HepG2 (cell line): ENCODE data around the gene C3orf22. TPM values are rescaled to one million over a fixed set of nuclear protein-coding genes. Genes with fewer than 3 reads are reported as not detected.

ENCODE experiments used
- AKAP8 ChIP-seq: sonication (generic); formaldehyde crosslinking; IDR thresholded peaks from 2 replicates; pipeline ENCODE4 v1.5.1; 2020; ENCODE audit warnings: mild to moderate bottlenecking, missing genetic modification reagents
- ASH2L ChIP-seq: fragments of 300-600, 200-600 bp; sonication (generic); IDR thresholded peaks from 2 replicates; pipeline ENCODE4 v1.7.0; 2017; ENCODE audit warnings: low read depth, mild to moderate bottlenecking, moderate library complexity, mixed read lengths, low read length; ENCODE audit not compliant: insufficient read length
- CREM ChIP-seq, 2 experiments: sonication (generic) in 1 of 2; formaldehyde crosslinking in 1 of 2; IDR thresholded peaks; 2 replicates each; pipeline versions ENCODE4 v1.4.0 to v1.6.1; 2016 to 2020; ENCODE audit warnings: antibody characterized with exemption in 1 of 2, mild to moderate bottlenecking in 1 of 2, missing genetic modification reagents in 1 of 2
- ISX ChIP-seq: sonication (generic); formaldehyde crosslinking; conservative IDR thresholded peaks from 2 replicates; pipeline ENCODE4 v1.5.0; 2020; ENCODE audit warnings: missing genetic modification reagents
- KDM4B ChIP-seq: sonication (generic); formaldehyde crosslinking; IDR thresholded peaks from 2 replicates; pipeline ENCODE4 v1.4.0; 2020; ENCODE audit warnings: missing genetic modification reagents
- KLF9 ChIP-seq: IDR thresholded peaks from 2 replicates; pipeline ENCODE4 v1.6.1; 2016; ENCODE audit warnings: low read depth
- NCOA5 ChIP-seq: sonication (generic); formaldehyde crosslinking; IDR thresholded peaks from 2 replicates; pipeline ENCODE4 v1.4.0; 2020; ENCODE audit warnings: missing genetic modification reagents
- PBX3 ChIP-seq: sonication (generic); formaldehyde crosslinking; IDR thresholded peaks from 2 replicates; pipeline ENCODE4 v1.8.1; 2023; ENCODE audit warnings: missing genetic modification reagents, inconsistent platforms, borderline replicate concordance
- RFXAP ChIP-seq: sonication (generic); formaldehyde crosslinking; IDR thresholded peaks from 2 replicates; pipeline ENCODE4 v1.4.0; 2020; ENCODE audit warnings: missing genetic modification reagents, borderline replicate concordance
- SAP130 ChIP-seq: IDR thresholded peaks from 2 replicates; pipeline ENCODE4 v1.6.1; 2016; ENCODE audit warnings: low read depth
- SRSF4 ChIP-seq: fragments of 200-400 bp; formaldehyde crosslinking; IDR thresholded peaks from one replicate; pipeline ENCODE4 v1.6.1; 2018; ENCODE audit warnings: mild to moderate bottlenecking, low read depth, low read length, moderate library complexity; ENCODE audit not compliant: poor library complexity, severe bottlenecking
- TOPORS ChIP-seq: sonication (generic); formaldehyde crosslinking; IDR thresholded peaks from 2 replicates; pipeline ENCODE4 v1.8.0; 2023; ENCODE audit warnings: mild to moderate bottlenecking, missing genetic modification reagents
- XBP1 ChIP-seq: sonication (generic); formaldehyde crosslinking; IDR thresholded peaks from 2 replicates; pipeline ENCODE4 v1.5.0; 2020; ENCODE audit warnings: missing genetic modification reagents
- ZNF772 ChIP-seq: sonication (generic); formaldehyde crosslinking; IDR thresholded peaks from 2 replicates; pipeline ENCODE4 v1.5.0; 2020; ENCODE audit warnings: mild to moderate bottlenecking, missing genetic modification reagents
- ZNF883 ChIP-seq: sonication (generic); formaldehyde crosslinking; IDR thresholded peaks from 2 replicates; pipeline ENCODE4 v1.5.1; 2020; ENCODE audit warnings: mild to moderate bottlenecking, missing genetic modification reagents; ENCODE audit errors: not compliant biosample characterization
- ZSCAN21 ChIP-seq: sonication (generic); formaldehyde crosslinking; IDR thresholded peaks from 2 replicates; pipeline ENCODE4 v1.8.0; 2022; ENCODE audit warnings: mild to moderate bottlenecking, missing genetic modification reagents, moderate library complexity, borderline replicate concordance
- polyA plus RNA-seq, 8 experiments: library from polyadenylated mRNA; depleted of rRNA in 3 of 8; stranded (reverse) in 7 of 8; unstranded in 1 of 8; fragments of >200 nt; fragmentation: Illumina TruSeq in 4 of 8; extraction: Trizol in 4 of 8; gene quantifications; 2 replicates each; pipeline versions ENCODE4 v1.2.1 to v1.2.3, GENCODE V29; 2011 to 2016; ENCODE audit warnings: low read depth in 4 of 8, missing spikeins in 1 of 8, mixed read lengths in 1 of 8; ENCODE audit not compliant: insufficient read depth in 1 of 8
- total RNA-seq, 5 experiments: library from RNA; depleted of rRNA; stranded (reverse); fragments of >200 nt; fragmentation: Illumina TruSeq; extraction: Trizol; gene quantifications; 2 replicates each; pipeline ENCODE4 v1.2.3, GENCODE V29; 2016; ENCODE audit warnings: low read depth in 1 of 5
- TF ChIP-seq, protein P1 (sequence below): sonication (generic); formaldehyde crosslinking; IDR thresholded peaks from 2 replicates; pipeline ENCODE4 v1.4.0; 2020; ENCODE audit warnings: missing genetic modification reagents
- TF ChIP-seq, protein P2 (sequence below): sonication (generic); formaldehyde crosslinking; IDR thresholded peaks from 2 replicates; pipeline ENCODE4 v1.5.1; 2020; ENCODE audit warnings: missing genetic modification reagents, mild to moderate bottlenecking, borderline replicate concordance
- TF ChIP-seq, protein P3 (sequence below): IDR thresholded peaks from 2 replicates; pipeline ENCODE4 v1.6.1; 2016; ENCODE audit warnings: low read depth
- TF ChIP-seq, protein P4 (sequence below): sonication (generic); formaldehyde crosslinking; IDR thresholded peaks from 2 replicates; pipeline ENCODE4 v1.5.1; 2020; ENCODE audit warnings: missing genetic modification reagents, mild to moderate bottlenecking, borderline replicate concordance

C3orf22 gene
- total and polyA plus RNA-seq, 2 of the 13 experiments (the other 11 are each of a cell fraction or from before 2014, with no cell fraction given), result not detected

DNA sequence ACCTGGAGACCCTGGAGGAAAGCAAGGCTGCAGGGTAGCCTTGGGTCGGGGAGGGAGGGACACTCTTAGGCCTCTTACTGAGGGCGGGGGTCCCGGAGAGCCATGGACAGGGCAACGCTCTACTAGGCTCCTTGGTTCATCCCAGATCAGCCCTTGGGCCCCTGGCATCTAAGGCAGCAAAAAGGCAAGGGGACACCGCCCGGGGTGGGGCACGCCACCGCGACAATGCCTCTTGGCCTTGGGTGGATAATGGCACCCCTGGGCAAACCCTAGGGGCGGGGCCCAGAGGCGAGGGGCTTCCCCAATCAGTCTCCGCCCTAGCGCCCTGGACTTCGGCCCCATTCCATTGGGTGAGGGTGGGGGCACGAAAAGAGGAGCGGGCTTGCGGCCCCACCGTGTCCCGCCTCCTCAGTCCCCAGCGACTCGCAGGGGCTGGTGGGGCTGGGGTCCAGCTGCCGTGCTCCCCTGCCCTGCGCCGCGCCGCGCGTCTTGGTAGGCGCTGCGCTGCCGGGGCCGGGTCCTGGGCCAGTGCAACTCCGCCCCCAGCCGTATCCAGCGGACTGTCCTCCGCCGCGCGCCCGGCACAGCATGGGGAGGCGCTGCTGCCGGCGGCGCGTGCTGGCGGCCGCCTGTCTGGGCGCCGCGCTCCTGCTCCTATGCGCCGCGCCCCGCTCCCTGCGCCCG is 34.8 kb downstream of the C3orf22 start, which contains the start of gene CHST13 (continued):
- TF ChIP-seq, protein P1, sequence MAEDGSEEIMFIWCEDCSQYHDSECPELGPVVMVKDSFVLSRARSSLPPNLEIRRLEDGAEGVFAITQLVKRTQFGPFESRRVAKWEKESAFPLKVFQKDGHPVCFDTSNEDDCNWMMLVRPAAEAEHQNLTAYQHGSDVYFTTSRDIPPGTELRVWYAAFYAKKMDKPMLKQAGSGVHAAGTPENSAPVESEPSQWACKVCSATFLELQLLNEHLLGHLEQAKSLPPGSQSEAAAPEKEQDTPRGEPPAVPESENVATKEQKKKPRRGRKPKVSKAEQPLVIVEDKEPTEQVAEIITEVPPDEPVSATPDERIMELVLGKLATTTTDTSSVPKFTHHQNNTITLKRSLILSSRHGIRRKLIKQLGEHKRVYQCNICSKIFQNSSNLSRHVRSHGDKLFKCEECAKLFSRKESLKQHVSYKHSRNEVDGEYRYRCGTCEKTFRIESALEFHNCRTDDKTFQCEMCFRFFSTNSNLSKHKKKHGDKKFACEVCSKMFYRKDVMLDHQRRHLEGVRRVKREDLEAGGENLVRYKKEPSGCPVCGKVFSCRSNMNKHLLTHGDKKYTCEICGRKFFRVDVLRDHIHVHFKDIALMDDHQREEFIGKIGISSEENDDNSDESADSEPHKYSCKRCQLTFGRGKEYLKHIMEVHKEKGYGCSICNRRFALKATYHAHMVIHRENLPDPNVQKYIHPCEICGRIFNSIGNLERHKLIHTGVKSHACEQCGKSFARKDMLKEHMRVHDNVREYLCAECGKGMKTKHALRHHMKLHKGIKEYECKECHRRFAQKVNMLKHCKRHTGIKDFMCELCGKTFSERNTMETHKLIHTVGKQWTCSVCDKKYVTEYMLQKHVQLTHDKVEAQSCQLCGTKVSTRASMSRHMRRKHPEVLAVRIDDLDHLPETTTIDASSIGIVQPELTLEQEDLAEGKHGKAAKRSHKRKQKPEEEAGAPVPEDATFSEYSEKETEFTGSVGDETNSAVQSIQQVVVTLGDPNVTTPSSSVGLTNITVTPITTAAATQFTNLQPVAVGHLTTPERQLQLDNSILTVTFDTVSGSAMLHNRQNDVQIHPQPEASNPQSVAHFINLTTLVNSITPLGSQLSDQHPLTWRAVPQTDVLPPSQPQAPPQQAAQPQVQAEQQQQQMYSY (CRISPR knock-in tag), result peak; percentile 51; the same call in 1 of the 2 replicates
- no peak for TF ChIP-seq ZNF772 (CRISPR knock-in tag)
- 0 out of 2 replicates have a peak, but pooled peaks have one; percentile 30 for TF ChIP-seq KDM4B (CRISPR knock-in tag)
- no peak for TF ChIP-seq NCOA5 (CRISPR knock-in tag)
- peak; percentile 66; the same call in 1 of the 2 replicates for TF ChIP-seq XBP1
- TF ChIP-seq SRSF4, result no peak
- TF ChIP-seq TOPORS, result peak; percentile 67; the same call in 1 of the 2 replicates
- TF ChIP-seq CREM (IDR thresholded peaks at IDR 0.05), result peak; percentile 47; the same call in 1 of the 2 replicates
- TF ChIP-seq CREM (CRISPR knock-in tag; IDR thresholded peaks at IDR 0.05), result no peak
- peak; percentile 45 for TF ChIP-seq AKAP8
- TF ChIP-seq PBX3 (CRISPR knock-in tag), result no peak
- no peak for TF ChIP-seq ZNF883 (CRISPR knock-in tag)
- 0 out of 2 replicates have a peak, but pooled peaks have one; percentile 30 for TF ChIP-seq KLF9 (CRISPR knock-in tag)
- peak; percentile 82; the same call in 1 of the 2 replicates for TF ChIP-seq RFXAP
- TF ChIP-seq ZSCAN21 (CRISPR knock-in tag), result no peak; the same call in 1 of the 2 replicates
- TF ChIP-seq ISX (CRISPR knock-in tag), result no peak
- TF ChIP-seq, protein P2, sequence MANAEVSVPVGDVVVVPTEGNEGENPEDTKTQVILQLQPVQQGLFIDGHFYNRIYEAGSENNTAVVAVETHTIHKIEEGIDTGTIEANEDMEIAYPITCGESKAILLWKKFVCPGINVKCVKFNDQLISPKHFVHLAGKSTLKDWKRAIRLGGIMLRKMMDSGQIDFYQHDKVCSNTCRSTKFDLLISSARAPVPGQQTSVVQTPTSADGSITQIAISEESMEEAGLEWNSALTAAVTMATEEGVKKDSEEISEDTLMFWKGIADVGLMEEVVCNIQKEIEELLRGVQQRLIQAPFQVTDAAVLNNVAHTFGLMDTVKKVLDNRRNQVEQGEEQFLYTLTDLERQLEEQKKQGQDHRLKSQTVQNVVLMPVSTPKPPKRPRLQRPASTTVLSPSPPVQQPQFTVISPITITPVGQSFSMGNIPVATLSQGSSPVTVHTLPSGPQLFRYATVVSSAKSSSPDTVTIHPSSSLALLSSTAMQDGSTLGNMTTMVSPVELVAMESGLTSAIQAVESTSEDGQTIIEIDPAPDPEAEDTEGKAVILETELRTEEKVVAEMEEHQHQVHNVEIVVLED (CRISPR knock-in tag), result 0 out of 2 replicates have a peak, but pooled peaks have one; percentile 13
- peak; percentile 72 for TF ChIP-seq SAP130 (CRISPR knock-in tag)
- TF ChIP-seq, protein P3, sequence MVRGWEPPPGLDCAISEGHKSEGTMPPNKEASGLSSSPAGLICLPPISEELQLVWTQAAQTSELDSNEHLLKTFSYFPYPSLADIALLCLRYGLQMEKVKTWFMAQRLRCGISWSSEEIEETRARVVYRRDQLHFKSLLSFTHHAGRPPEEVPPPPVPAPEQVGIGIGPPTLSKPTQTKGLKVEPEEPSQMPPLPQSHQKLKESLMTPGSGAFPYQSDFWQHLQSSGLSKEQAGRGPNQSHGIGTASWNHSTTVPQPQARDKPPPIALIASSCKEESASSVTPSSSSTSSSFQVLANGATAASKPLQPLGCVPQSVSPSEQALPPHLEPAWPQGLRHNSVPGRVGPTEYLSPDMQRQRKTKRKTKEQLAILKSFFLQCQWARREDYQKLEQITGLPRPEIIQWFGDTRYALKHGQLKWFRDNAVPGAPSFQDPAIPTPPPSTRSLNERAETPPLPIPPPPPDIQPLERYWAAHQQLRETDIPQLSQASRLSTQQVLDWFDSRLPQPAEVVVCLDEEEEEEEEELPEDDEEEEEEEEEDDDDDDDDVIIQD (CRISPR knock-in tag), result no peak; the same call in 1 of the 2 replicates
- peak; percentile 53 for TF ChIP-seq ASH2L
- TF ChIP-seq, protein P4, sequence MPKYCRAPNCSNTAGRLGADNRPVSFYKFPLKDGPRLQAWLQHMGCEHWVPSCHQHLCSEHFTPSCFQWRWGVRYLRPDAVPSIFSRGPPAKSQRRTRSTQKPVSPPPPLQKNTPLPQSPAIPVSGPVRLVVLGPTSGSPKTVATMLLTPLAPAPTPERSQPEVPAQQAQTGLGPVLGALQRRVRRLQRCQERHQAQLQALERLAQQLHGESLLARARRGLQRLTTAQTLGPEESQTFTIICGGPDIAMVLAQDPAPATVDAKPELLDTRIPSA (CRISPR knock-in tag), result no peak
